Amygdala (tissue), 56 donors: ENCODE data around the gene ZBTB1.
"Not testable (repeated sequence)": the region's sequence is repeated elsewhere in the genome, so short reads cannot be mapped to it uniquely, and the experiment has no call there.

Source experiments
- DNase-seq, 56 donors: peaks; one replicate each; lab custom pipeline; 2025; lab: John Stamatoyannopoulos, UW

ZBTB1 gene

GRCh38 chr14:64563696-64564095, 59.1 kb downstream of the ZBTB1 start:
- peak in 5 of 56 donors; percentile 7 to 37 (median 20) for DNase-seq

- peak in 13 of 56 donors; percentile 10 to 35 (median 22) for DNase-seq
Observed at GRCh38 chr14:64566651-64567122, 62.1 kb downstream of the ZBTB1 start.

- DNase-seq: peak in 40 of 56 donors; percentile 1 to 73 (median 34)
Observed at GRCh38 chr14:64569138-64569631, 64.6 kb downstream of the ZBTB1 start.

- DNase-seq: not testable (repeated sequence)
Observed at GRCh38 chr14:64569646-64570045, 65.1 kb downstream of the ZBTB1 start.

GRCh38 chr14:64572386-64573104, 68.0 kb downstream of the ZBTB1 start:
- peak in 34 of 56 donors; percentile 4 to 61 (median 28) for DNase-seq

GRCh38 chr14:64573109-64573508, 68.5 kb downstream of the ZBTB1 start:
- peak in 31 of 56 donors; percentile 10 to 79 (median 36) for DNase-seq
